ENCODE data around the gene DMD.

DMD gene

DNA sequence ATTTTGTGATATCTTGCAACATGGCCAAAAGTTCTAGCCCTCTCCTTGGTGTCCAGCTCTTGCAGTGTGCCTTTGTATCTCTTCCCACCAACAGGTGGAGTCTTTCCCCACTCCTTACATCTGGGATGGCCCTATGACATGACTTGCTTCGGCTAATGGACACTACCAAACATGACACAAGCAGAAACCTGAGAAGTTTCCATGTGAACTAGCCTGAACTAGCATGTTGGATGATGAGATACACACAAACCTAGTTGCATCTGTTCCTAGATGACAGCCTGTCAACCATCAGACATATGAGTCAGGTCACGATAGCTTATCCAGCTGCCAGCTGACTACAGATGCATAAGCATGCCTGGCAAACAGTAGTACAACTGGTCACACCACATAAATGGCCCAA is 1932.0 kb downstream of the DMD start:
- Histone ChIP-seq H3K23ac (ENCODE audit: low read length) (no peak overlapping the region), H4K91ac (ENCODE audit: low read depth, low read length) (no peak overlapping the region), H2BK5ac (ENCODE audit: low read depth, low read length, poor library complexity) (no peak overlapping the region), H3K36me3 (ENCODE audit: control insufficient read depth in 1 of 2, insufficient read depth in 2 of 2, low read length in 2 of 2) (no peaks in the 10 kb centered on the region), H3K9ac (ENCODE audit: low read length) (no peak overlapping the region), H4K8ac (ENCODE audit: low read depth, low read length) (no peak overlapping the region), H3K79me2 (ENCODE audit: control insufficient read depth, insufficient read depth, low read length, poor library complexity) (no peaks in the 10 kb centered on the region), H2BK12ac (ENCODE audit: low read length) (no peak overlapping the region), H3K18ac (ENCODE audit: low read length) (no peak overlapping the region), H3K79me1 (ENCODE audit: low read length) (no peaks in the 10 kb centered on the region), H2BK120ac (ENCODE audit: insufficient read depth, low read length, poor library complexity) (no peak overlapping the region), H3K27ac (ENCODE audit: low read depth, low read length) (no peak overlapping the region), H3K4me3 (ENCODE audit: low read depth, low read length) (no peak overlapping the region), H4K12ac (ENCODE audit: low read depth, low read length) (no peak overlapping the region), H3K4me1 (ENCODE audit: control insufficient read depth in 1 of 2, insufficient read depth in 2 of 2, low read length in 2 of 2) (no peaks in the 10 kb centered on the region), H3K27me3 (ENCODE audit: insufficient read depth, low read length) (no peaks in the 10 kb centered on the region), H3K14ac (ENCODE audit: low read length) (no peak overlapping the region), H3K4me2 (ENCODE audit: low read length) (no peak overlapping the region), H2AK5ac (ENCODE audit: low read length) (no peak overlapping the region), H3K9me3 (ENCODE audit: insufficient read depth, low read depth, low read length) (no peaks in the 10 kb centered on the region), H2AFZ (ENCODE audit: insufficient read depth, low read length, poor library complexity) (no peak overlapping the region), H3K4ac (ENCODE audit: low read depth, low read length) (no peak overlapping the region)
- DNase-seq = peak in 1 of 2 donors; percentile 26
- WGBS (ENCODE audit: extremely low coverage, insufficient coverage, insufficient read length) = no CpG with 5 or more reads among the region's 2 CpGs

DNA sequence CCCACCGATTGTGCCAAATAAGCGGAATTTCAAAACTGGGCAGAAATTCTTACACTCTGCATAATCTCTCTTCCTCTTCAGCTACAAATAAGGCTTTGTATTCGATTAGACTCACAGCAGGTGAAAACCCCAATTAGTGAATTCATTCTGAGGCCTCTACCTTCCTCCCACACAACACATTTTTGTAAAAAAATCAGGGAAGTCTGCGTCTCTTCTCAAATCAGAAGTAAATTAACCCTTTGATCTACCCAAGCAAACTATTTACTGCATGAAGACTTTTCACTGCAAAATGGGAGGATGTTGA is 1938.9 kb downstream of the DMD start:
- no peak overlapping the region for H2BK12ac ChIP-seq (ENCODE audit: low read length)
- H4K12ac ChIP-seq (ENCODE audit: low read depth, low read length) = no peak overlapping the region
- no peak overlapping the region for H2BK5ac ChIP-seq (ENCODE audit: low read depth, low read length, poor library complexity)
- peaks cover 0 to 3% of the 10 kb centered on the region in 2 experiments for H3K4me1 ChIP-seq (ENCODE audit: control insufficient read depth in 1 of 2, insufficient read depth in 2 of 2, low read length in 2 of 2)
- no peak overlapping the region for H2BK120ac ChIP-seq (ENCODE audit: insufficient read depth, low read length, poor library complexity)
- no peak overlapping the region for H4K91ac ChIP-seq (ENCODE audit: low read depth, low read length)
- no peaks in the 10 kb centered on the region for H3K79me2 ChIP-seq (ENCODE audit: control insufficient read depth, insufficient read depth, low read length, poor library complexity)
- DNase-seq = no peak
- H3K14ac ChIP-seq (ENCODE audit: low read length) = no peak overlapping the region
- no peak overlapping the region for H2AFZ ChIP-seq (ENCODE audit: insufficient read depth, low read length, poor library complexity)
- H3K9ac ChIP-seq (ENCODE audit: low read length) = no peak overlapping the region
- H3K18ac ChIP-seq (ENCODE audit: low read length) = no peak overlapping the region
- H2AK5ac ChIP-seq (ENCODE audit: low read length) = no peak overlapping the region
- no peaks in the 10 kb centered on the region for H3K27me3 ChIP-seq (ENCODE audit: insufficient read depth, low read length)
- no peak overlapping the region for H3K4me3 ChIP-seq (ENCODE audit: low read depth, low read length)
- H3K9me3 ChIP-seq (ENCODE audit: insufficient read depth, low read depth, low read length) = no peaks in the 10 kb centered on the region
- H3K4ac ChIP-seq (ENCODE audit: low read depth, low read length) = no peak overlapping the region
- WGBS (ENCODE audit: extremely low coverage, insufficient coverage, insufficient read length) = no CpG with 5 or more reads among the region's 4 CpGs
- no peak overlapping the region for H3K4me2 ChIP-seq (ENCODE audit: low read length)
- no peaks in the 10 kb centered on the region for H3K79me1 ChIP-seq (ENCODE audit: low read length)
- H3K27ac ChIP-seq (ENCODE audit: low read depth, low read length) = no peak overlapping the region
- H4K8ac ChIP-seq (ENCODE audit: low read depth, low read length) = no peak overlapping the region
- H3K23ac ChIP-seq (ENCODE audit: low read length) = no peak overlapping the region
- no peaks in the 10 kb centered on the region for H3K36me3 ChIP-seq (ENCODE audit: control insufficient read depth in 1 of 2, insufficient read depth in 2 of 2, low read length in 2 of 2)

DNA sequence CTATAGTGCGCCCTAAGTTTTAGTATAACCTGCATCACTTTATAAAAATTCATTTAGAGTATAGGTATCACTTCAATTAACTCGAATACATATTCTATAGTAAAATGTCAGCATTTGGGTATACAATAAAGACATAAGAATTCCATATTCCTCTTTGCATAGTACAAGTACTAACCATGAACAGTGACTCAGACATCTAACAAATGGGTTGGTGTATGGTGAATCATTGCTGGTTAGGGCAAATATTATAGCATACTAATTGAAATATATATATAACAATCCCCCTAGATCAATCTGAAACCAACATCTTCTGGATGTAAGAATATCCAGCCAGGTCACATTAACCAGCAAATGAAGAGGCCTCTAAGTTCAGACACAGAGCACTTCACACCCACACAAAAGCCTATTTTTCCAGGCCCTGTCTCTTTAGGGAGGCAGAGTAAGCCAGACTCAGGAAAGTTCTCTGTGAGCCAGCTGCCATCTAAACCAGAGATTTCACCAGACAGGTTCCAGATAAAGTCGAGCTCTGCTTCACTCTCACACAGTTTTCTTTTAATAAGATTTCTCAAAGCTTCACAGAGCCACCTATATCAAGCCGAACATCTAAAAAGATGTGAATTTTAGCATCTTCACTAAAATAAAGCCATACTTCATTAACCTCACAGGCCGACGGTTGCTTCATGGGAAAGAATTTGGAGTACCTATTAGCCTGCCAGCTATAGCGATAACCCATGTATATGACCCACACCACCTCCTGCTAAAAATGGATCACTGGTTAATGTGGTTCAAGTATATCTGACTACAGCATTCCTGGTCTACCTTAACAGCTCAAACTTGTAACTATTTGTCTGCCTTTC is 1939.5 kb downstream of the DMD start:
- Histone ChIP-seq H2AFZ (ENCODE audit: insufficient read depth, low read length, poor library complexity) (no peak overlapping the region), H3K14ac (ENCODE audit: low read length) (no peak overlapping the region), H3K4me3 (ENCODE audit: low read depth, low read length) (no peak overlapping the region), H2BK12ac (ENCODE audit: low read length) (no peak overlapping the region), H3K79me2 (ENCODE audit: control insufficient read depth, insufficient read depth, low read length, poor library complexity) (no peaks in the 10 kb centered on the region), H3K9ac (ENCODE audit: low read length) (no peak overlapping the region), H3K27me3 (ENCODE audit: insufficient read depth, low read length) (no peaks in the 10 kb centered on the region), H3K4me1 (ENCODE audit: control insufficient read depth in 1 of 2, insufficient read depth in 2 of 2, low read length in 2 of 2) (peaks cover 0 to 3% of the 10 kb centered on the region in 2 experiments), H2BK120ac (ENCODE audit: insufficient read depth, low read length, poor library complexity) (no peak overlapping the region), H3K4ac (ENCODE audit: low read depth, low read length) (no peak overlapping the region), H3K9me3 (ENCODE audit: insufficient read depth, low read depth, low read length) (no peaks in the 10 kb centered on the region), H3K36me3 (ENCODE audit: control insufficient read depth in 1 of 2, insufficient read depth in 2 of 2, low read length in 2 of 2) (no peaks in the 10 kb centered on the region), H3K18ac (ENCODE audit: low read length) (no peak overlapping the region), H4K91ac (ENCODE audit: low read depth, low read length) (no peak overlapping the region), H3K23ac (ENCODE audit: low read length) (no peak overlapping the region), H4K12ac (ENCODE audit: low read depth, low read length) (no peak overlapping the region), H4K8ac (ENCODE audit: low read depth, low read length) (no peak overlapping the region), H3K79me1 (ENCODE audit: low read length) (no peaks in the 10 kb centered on the region), H3K27ac (ENCODE audit: low read depth, low read length) (no peak overlapping the region), H2AK5ac (ENCODE audit: low read length) (no peak overlapping the region), H2BK5ac (ENCODE audit: low read depth, low read length, poor library complexity) (no peak overlapping the region), H3K4me2 (ENCODE audit: low read length) (no peak overlapping the region)
- no peak for DNase-seq
- no CpG with 5 or more reads among the region's 7 CpGs for WGBS (ENCODE audit: extremely low coverage, insufficient coverage, insufficient read length)

DNA sequence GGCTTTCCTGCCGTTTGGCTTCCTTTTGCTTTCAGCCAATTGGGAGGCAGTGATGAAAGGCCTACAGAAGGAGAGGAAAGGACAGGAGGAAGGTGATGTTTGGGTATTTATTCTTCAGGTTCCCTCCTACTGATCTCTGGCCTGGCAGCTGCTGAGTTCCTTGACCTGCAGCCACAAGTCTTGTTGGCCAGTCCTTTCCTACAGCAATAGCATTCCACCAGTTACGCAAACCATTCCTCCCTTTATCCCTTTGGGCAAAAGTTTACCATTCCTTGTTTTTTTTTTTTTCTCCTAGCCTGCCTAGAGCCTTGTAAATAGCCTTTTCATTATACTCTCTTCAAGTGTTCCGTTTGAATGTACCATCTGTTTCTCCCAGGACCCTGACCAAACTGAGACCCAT is 1941.4 kb downstream of the DMD start:
- Histone ChIP-seq H3K14ac (ENCODE audit: low read length) (no peak overlapping the region), H2BK12ac (ENCODE audit: low read length) (no peak overlapping the region), H4K91ac (ENCODE audit: low read depth, low read length) (no peak overlapping the region), H3K4me2 (ENCODE audit: low read length) (no peak overlapping the region), H4K8ac (ENCODE audit: low read depth, low read length) (no peak overlapping the region), H2BK5ac (ENCODE audit: low read depth, low read length, poor library complexity) (peak overlapping the region; percentile 31), H2AK5ac (ENCODE audit: low read length) (no peak overlapping the region), H3K23ac (ENCODE audit: low read length) (no peak overlapping the region), H3K18ac (ENCODE audit: low read length) (no peak overlapping the region), H3K79me1 (ENCODE audit: low read length) (no peaks in the 10 kb centered on the region), H3K27ac (ENCODE audit: low read depth, low read length) (no peak overlapping the region), H2AFZ (ENCODE audit: insufficient read depth, low read length, poor library complexity) (no peak overlapping the region), H3K36me3 (ENCODE audit: control insufficient read depth in 1 of 2, insufficient read depth in 2 of 2, low read length in 2 of 2) (no peaks in the 10 kb centered on the region), H3K9ac (ENCODE audit: low read length) (no peak overlapping the region), H2BK120ac (ENCODE audit: insufficient read depth, low read length, poor library complexity) (no peak overlapping the region), H4K12ac (ENCODE audit: low read depth, low read length) (no peak overlapping the region), H3K79me2 (ENCODE audit: control insufficient read depth, insufficient read depth, low read length, poor library complexity) (peaks cover 1% of the 10 kb centered on the region), H3K4me1 (ENCODE audit: control insufficient read depth in 1 of 2, insufficient read depth in 2 of 2, low read length in 2 of 2) (peaks cover 0 to 3% of the 10 kb centered on the region in 2 experiments), H3K27me3 (ENCODE audit: insufficient read depth, low read length) (no peaks in the 10 kb centered on the region), H3K9me3 (ENCODE audit: insufficient read depth, low read depth, low read length) (no peaks in the 10 kb centered on the region), H3K4me3 (ENCODE audit: low read depth, low read length) (no peak overlapping the region), H3K4ac (ENCODE audit: low read depth, low read length) (no peak overlapping the region)
- no CpG with 5 or more reads among the region's 3 CpGs for WGBS (ENCODE audit: extremely low coverage, insufficient coverage, insufficient read length)
- peak; percentile 47 to 76 for DNase-seq

All from trophoblast cell (in vitro differentiated cells and primary cell).